Cortex of kidney (tissue), 1 donor: ENCODE results near the gene FAM163B.
"Not testable (repeated sequence)": the region's sequence is repeated elsewhere in the genome, so short reads cannot be mapped to it uniquely, and the experiment has no call there.

Experiments used
- DNase-seq: peaks from one replicate; lab custom pipeline; 2025; lab: John Stamatoyannopoulos, UW

FAM163B gene

GRCh38 chr9:133639613-133640012, 30.4 kb upstream of the FAM163B start:
- no peak for DNase-seq

- DNase-seq, result no peak
Measured at GRCh38 chr9:133638711-133639110, 29.5 kb upstream of the FAM163B start.

GRCh38 chr9:133638076-133638475, 28.9 kb upstream of the FAM163B start:
- no peak for DNase-seq

- no peak for DNase-seq
Measured at GRCh38 chr9:133637451-133638055, 28.4 kb upstream of the FAM163B start.

GRCh38 chr9:133636902-133637301, 27.7 kb upstream of the FAM163B start:
- DNase-seq, result no peak

- no peak for DNase-seq
Measured at GRCh38 chr9:133635533-133636531, 26.6 kb upstream of the FAM163B start, which contains the start of gene DBH. TSS of gene DBH (plus strand) at chr9:133636363. CDS start at chr9:133636372, 9 bp downstream.

GRCh38 chr9:133635098-133635497, 25.9 kb upstream of the FAM163B start:
- DNase-seq, result no peak

GRCh38 chr9:133634081-133634691, 25.0 kb upstream of the FAM163B start:
- no peak for DNase-seq

GRCh38 chr9:133633681-133634080, 24.5 kb upstream of the FAM163B start:
- DNase-seq, result no peak

GRCh38 chr9:133632806-133633680, 23.9 kb upstream of the FAM163B start:
- no peak for DNase-seq

GRCh38 chr9:133631111-133631510, 21.9 kb upstream of the FAM163B start:
- no peak for DNase-seq

GRCh38 chr9:133629221-133630110, 20.3 kb upstream of the FAM163B start:
- DNase-seq, result no peak

GRCh38 chr9:133628766-133629165, 19.6 kb upstream of the FAM163B start:
- DNase-seq, result no peak

GRCh38 chr9:133627341-133627740, 18.2 kb upstream of the FAM163B start:
- no peak for DNase-seq

- DNase-seq, result not testable (repeated sequence)
Measured at GRCh38 chr9:133626008-133626407, 16.8 kb upstream of the FAM163B start.

GRCh38 chr9:133622555-133622954, 13.4 kb upstream of the FAM163B start:
- no peak for DNase-seq

- DNase-seq, result no peak
Measured at GRCh38 chr9:133621725-133622267, 12.6 kb upstream of the FAM163B start.

- DNase-seq, result no peak
Measured at GRCh38 chr9:133619791-133620190, 10.6 kb upstream of the FAM163B start.

GRCh38 chr9:133618726-133619125, 9.5 kb upstream of the FAM163B start:
- DNase-seq, result no peak
